Measurements from ENCODE around the gene FUT2. TPM values are rescaled to one million over a fixed set of nuclear protein-coding genes. Genes with fewer than 3 reads are reported as not detected.

FUT2 gene
- total RNA-seq, 1 donor from 2014 or later = not detected

DNA sequence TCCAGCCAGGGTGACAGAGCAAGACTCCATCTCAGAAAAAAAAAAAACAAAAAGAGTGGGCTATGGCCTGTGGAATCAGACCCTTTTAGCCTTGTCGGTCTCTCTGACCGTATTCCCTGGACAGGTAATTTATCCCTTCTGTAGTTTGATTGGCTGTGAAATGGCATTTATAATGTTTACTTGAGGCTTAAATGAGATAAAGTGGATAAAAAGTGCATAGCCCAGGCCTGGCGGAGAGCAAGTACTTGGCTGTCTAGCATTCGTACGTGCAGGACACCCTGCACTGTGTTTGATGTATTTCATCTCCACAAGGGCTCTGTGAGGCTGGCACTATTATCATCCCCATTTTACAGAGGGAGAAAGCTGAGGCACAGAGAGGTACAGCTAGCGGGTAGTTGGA is 30.0 kb upstream of the FUT2 start:
- no peak overlapping the region for H3K27ac Mint-ChIP-seq (ENCODE audit: unreplicated experiment)
- no peak for TF ChIP-seq CTCF (conservative IDR thresholded peaks at IDR 0.05)
- H3K36me3 Mint-ChIP-seq (ENCODE audit: low read depth) = no peaks in the 10 kb centered on the region

GRCh38 chr19:48668332-48668731 is 27.4 kb upstream of the FUT2 start:
- peaks cover 6% of the 10 kb centered on the region for H3K4me1 Mint-ChIP-seq
- no peaks in the 10 kb centered on the region for H3K36me3 Mint-ChIP-seq (ENCODE audit: low read depth)
- H3K9me3 Mint-ChIP-seq = peaks cover 7% of the 10 kb centered on the region
- H3K27ac Mint-ChIP-seq (ENCODE audit: unreplicated experiment) = no peak overlapping the region
- no peak for DNase-seq (ENCODE audit: low read depth, low spot score)
- TF ChIP-seq CTCF (conservative IDR thresholded peaks at IDR 0.05) = no peak
- no peak overlapping the region for H3K4me3 Mint-ChIP-seq
- H3K27me3 Mint-ChIP-seq (ENCODE audit: low read depth) = no peaks in the 10 kb centered on the region

More for the DNA sequence above, 30.0 kb upstream of the FUT2 start:
- no peak for DNase-seq (ENCODE audit: low read depth, low spot score)
- Mint-ChIP-seq H3K4me1 (no peaks in the 10 kb centered on the region), H3K27me3 (ENCODE audit: low read depth) (no peaks in the 10 kb centered on the region), H3K9me3 (peaks cover 10% of the 10 kb centered on the region), H3K4me3 (no peak overlapping the region)

- H3K9me3 Mint-ChIP-seq = peaks cover 7% of the 10 kb centered on the region
- no peak overlapping the region for H3K4me3 Mint-ChIP-seq
- no peak for TF ChIP-seq CTCF (conservative IDR thresholded peaks at IDR 0.05)
- peaks cover 10% of the 10 kb centered on the region for H3K4me1 Mint-ChIP-seq
- H3K27ac Mint-ChIP-seq (ENCODE audit: unreplicated experiment) = no peak overlapping the region
- no peaks in the 10 kb centered on the region for H3K27me3 Mint-ChIP-seq (ENCODE audit: low read depth)
- no peaks in the 10 kb centered on the region for H3K36me3 Mint-ChIP-seq (ENCODE audit: low read depth)
- DNase-seq (ENCODE audit: low read depth, low spot score) = no peak
Observed at GRCh38 chr19:48668761-48669160, 27.0 kb upstream of the FUT2 start.

GRCh38 chr19:48669903-48670668 is 25.7 kb upstream of the FUT2 start:
- Mint-ChIP-seq H3K36me3 (ENCODE audit: low read depth) (no peaks in the 10 kb centered on the region), H3K4me3 (no peak overlapping the region), H3K9me3 (peaks cover 7% of the 10 kb centered on the region), H3K4me1 (peaks cover 14% of the 10 kb centered on the region), H3K27ac (ENCODE audit: unreplicated experiment) (no peak overlapping the region), H3K27me3 (ENCODE audit: low read depth) (no peaks in the 10 kb centered on the region)
- DNase-seq (ENCODE audit: low read depth, low spot score) = no peak
- no peak for TF ChIP-seq CTCF (conservative IDR thresholded peaks at IDR 0.05)

DNA sequence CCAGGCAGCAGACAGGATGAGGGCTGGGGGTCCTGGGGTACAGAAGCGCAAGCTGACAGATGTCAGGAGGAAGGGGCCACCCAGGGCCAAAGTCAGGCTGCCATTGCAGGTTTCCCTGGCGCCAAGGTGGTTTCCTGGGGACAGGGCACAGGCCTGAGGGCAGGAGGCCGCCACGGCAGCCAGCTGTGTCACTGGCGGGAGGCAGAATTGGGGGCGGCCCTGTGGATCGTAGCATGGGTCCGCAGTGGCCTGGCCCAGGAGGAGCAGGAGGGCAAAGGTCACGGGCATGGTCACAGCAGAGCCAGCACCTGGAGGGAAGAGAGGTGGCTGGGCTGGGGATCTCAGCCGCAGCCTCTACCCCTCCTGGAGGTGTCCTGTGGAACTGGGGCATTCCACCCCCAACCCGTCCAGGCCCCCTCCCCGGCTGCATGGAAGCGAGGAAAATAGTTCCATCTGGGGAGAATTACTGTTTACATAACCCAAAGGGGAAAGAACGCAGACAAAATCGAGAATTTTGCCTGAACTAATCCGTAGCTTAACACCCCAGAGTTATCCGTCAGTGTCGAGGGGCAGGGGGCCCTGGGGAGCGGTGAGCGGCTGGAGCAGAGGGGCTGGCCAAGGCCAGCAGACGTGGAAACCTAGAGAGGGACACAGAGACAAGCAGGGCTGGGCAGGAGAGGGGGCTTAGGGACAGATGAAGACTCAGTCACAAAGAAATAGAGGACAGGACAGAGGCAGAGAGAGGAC is 24.9 kb upstream of the FUT2 start:
- no peak for DNase-seq (ENCODE audit: low read depth, low spot score)
- Mint-ChIP-seq H3K9me3 (peaks cover 7% of the 10 kb centered on the region), H3K27ac (ENCODE audit: unreplicated experiment) (peak overlapping the region; percentile 57), H3K4me3 (no peak overlapping the region), H3K36me3 (ENCODE audit: low read depth) (no peaks in the 10 kb centered on the region), H3K4me1 (peaks cover 22% of the 10 kb centered on the region), H3K27me3 (ENCODE audit: low read depth) (no peaks in the 10 kb centered on the region)
- no peak for TF ChIP-seq CTCF (conservative IDR thresholded peaks at IDR 0.05)
